Measurements from ENCODE around the gene MIF.
"Not testable (repeated sequence)": the region's sequence is repeated elsewhere in the genome, so short reads cannot be mapped to it uniquely, and the experiment has no call there.

The MIF gene

GRCh38 chr22:23913661-23914353 lies 19.6 kb downstream of the MIF start:
- Histone ChIP-seq H3K27ac (ENCODE audit: low read depth, low read length) (peak overlapping the region; percentile 78; the same call in 1 of the 2 replicates), H3K4me3 (ENCODE audit: low read length) (peak overlapping the region; percentile 57), H3K36me3 (ENCODE audit: insufficient read depth, low read length) (no peaks in the 10 kb centered on the region), H3K9ac (ENCODE audit: low read depth, low read length) (peak overlapping the region; percentile 70), H3K27me3 (ENCODE audit: insufficient read depth, low read length) (no peaks in the 10 kb centered on the region), H3K9me3 (ENCODE audit: insufficient read depth, low read depth, low read length) (no peaks in the 10 kb centered on the region; the same call in 1 of the 2 replicates), H3K4me1 (ENCODE audit: insufficient read depth, low read length) (peaks cover 14% of the 10 kb centered on the region)
- 24% methylated on average over 43 of the region's 44 CpGs for WGBS

DNA sequence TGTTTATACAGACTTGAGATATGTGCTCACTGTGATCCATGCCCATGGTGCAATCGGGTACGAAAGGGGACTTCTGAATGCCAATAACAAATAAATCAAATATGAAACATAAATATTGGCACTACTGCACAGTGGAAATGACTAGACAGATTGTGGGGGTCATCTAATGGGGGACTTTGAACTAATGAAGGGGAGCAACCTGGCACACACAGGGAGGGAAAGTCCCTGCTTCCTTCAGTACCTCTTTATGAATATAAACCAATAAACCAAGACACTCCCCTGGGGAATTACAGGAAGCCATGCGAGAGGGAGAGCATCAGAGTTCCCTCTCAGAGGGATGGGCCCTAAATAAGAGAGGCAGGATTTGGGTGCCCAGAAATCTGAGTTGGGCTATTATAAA lies 21.1 kb downstream of the MIF start:
- Histone ChIP-seq H3K4me1 (ENCODE audit: insufficient read depth, low read length) (peaks cover 4% of the 10 kb centered on the region; the same call in 1 of the 2 replicates), H3K36me3 (ENCODE audit: insufficient read depth, low read length) (no peaks in the 10 kb centered on the region), H3K9me3 (ENCODE audit: insufficient read depth, low read depth, low read length) (no peaks in the 10 kb centered on the region; the same call in 1 of the 2 replicates), H3K27me3 (ENCODE audit: insufficient read depth, low read length) (no peaks in the 10 kb centered on the region), H3K9ac (ENCODE audit: low read depth, low read length) (no peak overlapping the region), H3K27ac (ENCODE audit: low read depth, low read length) (no peak overlapping the region), H3K4me3 (ENCODE audit: low read length) (no peak overlapping the region)
- 93% methylated on average over 3 of the region's 3 CpGs for WGBS

DNA sequence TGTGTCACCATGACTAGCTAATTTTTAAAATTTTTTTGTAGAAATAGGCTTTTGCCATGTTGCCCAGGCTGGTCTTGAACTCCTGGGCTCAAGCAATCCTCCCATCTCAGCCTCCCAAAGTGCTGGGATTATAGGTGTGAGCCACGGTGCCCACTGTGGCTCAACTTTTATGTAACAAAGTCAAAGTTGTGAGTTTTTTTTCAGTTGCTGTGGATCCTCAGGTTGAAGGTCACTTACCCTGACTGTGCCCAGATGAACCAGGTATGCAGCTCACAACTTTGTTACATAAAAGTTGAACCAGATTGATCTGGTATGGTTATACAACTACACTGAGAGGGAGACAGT lies 26.1 kb downstream of the MIF start:
- H3K27ac ChIP-seq (ENCODE audit: low read depth, low read length); H3K9ac ChIP-seq (ENCODE audit: low read depth, low read length); H3K4me1 ChIP-seq (ENCODE audit: insufficient read depth, low read length); H3K27me3 ChIP-seq (ENCODE audit: insufficient read depth, low read length); H3K4me3 ChIP-seq (ENCODE audit: low read length): not testable (repeated sequence)
- 100% methylated on average over 1 of the region's 1 CpG for WGBS
- Histone ChIP-seq H3K36me3 (ENCODE audit: insufficient read depth, low read length) (peaks cover 11% of the 10 kb centered on the region), H3K9me3 (ENCODE audit: insufficient read depth, low read depth, low read length) (peaks cover 11% of the 10 kb centered on the region; the same call in 1 of the 2 replicates)

GRCh38 chr22:23921586-23922201 lies 27.5 kb downstream of the MIF start:
- not testable (repeated sequence) for H3K4me1 ChIP-seq (ENCODE audit: insufficient read depth, low read length); H3K4me3 ChIP-seq (ENCODE audit: low read length); H3K27ac ChIP-seq (ENCODE audit: low read depth, low read length); H3K27me3 ChIP-seq (ENCODE audit: insufficient read depth, low read length); H3K9ac ChIP-seq (ENCODE audit: low read depth, low read length)
- WGBS: 96% methylated on average over 13 of the region's 13 CpGs
- Histone ChIP-seq H3K9me3 (ENCODE audit: insufficient read depth, low read depth, low read length) (peaks cover 18% of the 10 kb centered on the region), H3K36me3 (ENCODE audit: insufficient read depth, low read length) (peaks cover 21% of the 10 kb centered on the region)

GRCh38 chr22:23922921-23923320 lies 28.7 kb downstream of the MIF start:
- Histone ChIP-seq H3K4me3 (ENCODE audit: low read length) (no peak overlapping the region), H3K27me3 (ENCODE audit: insufficient read depth, low read length) (no peaks in the 10 kb centered on the region), H3K36me3 (ENCODE audit: insufficient read depth, low read length) (peaks cover 21% of the 10 kb centered on the region), H3K4me1 (ENCODE audit: insufficient read depth, low read length) (no peaks in the 10 kb centered on the region), H3K9me3 (ENCODE audit: insufficient read depth, low read depth, low read length) (peaks cover 18% of the 10 kb centered on the region), H3K27ac (ENCODE audit: low read depth, low read length) (no peak overlapping the region), H3K9ac (ENCODE audit: low read depth, low read length) (no peak overlapping the region)
- 94% methylated on average over 2 of the region's 2 CpGs for WGBS

DNA sequence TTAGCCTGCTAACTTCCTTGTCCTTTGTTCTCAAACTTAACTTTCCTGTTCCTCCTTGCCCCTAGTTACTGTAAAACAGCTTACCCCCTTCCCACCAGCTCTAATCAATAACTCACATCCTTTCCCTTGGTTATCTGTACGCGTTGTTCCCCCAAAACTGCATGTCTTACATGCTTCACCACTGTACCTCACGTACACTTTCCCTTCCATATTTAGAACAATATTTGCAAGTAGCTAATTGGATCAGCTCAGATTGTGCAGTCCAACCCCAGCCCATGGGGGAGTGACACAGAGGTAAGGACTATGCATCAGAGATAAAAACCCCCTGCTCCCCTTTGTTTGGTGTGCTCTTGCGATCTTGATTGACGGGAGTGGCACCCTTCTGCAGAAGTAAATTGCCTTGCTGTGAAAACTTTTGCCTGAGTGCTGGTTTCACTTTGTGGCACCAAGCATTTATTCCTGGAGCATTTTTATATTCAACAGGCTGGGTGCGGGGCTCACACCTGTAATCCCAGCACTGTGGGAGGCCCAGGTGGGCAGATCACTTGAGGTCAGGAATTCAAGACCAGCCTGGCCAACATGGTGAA lies 30.9 kb downstream of the MIF start:
- H3K27ac ChIP-seq (ENCODE audit: low read depth, low read length): no peak overlapping the region
- peaks cover 18% of the 10 kb centered on the region for H3K9me3 ChIP-seq (ENCODE audit: insufficient read depth, low read depth, low read length)
- 96% methylated on average over 5 of the region's 6 CpGs for WGBS
- H3K4me1 ChIP-seq (ENCODE audit: insufficient read depth, low read length): no peaks in the 10 kb centered on the region
- no peak overlapping the region for H3K4me3 ChIP-seq (ENCODE audit: low read length)
- H3K36me3 ChIP-seq (ENCODE audit: insufficient read depth, low read length): peaks cover 21% of the 10 kb centered on the region
- no peak overlapping the region for H3K9ac ChIP-seq (ENCODE audit: low read depth, low read length)
- H3K27me3 ChIP-seq (ENCODE audit: insufficient read depth, low read length): no peaks in the 10 kb centered on the region

DNA sequence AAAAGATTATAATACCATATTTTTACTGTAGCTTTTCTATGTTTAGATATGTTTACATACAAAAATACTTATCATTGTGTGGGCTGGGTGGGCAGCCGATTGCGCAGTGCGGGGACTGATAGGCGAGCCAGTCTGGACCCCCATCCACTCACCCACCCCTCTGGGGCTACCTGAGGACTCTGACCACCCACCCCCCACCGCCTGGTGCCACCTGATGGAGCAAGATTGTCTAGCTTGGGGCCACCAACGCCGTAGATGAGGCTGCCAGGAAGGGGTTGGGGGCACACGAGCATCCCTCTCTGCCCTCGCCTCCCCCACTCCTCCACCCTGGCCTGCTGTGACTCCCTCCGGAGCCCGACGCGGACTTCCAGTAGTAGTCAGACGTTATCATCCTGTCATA lies 32.4 kb downstream of the MIF start:
- peaks cover 23% of the 10 kb centered on the region for H3K9me3 ChIP-seq (ENCODE audit: insufficient read depth, low read depth, low read length)
- no peak overlapping the region for H3K27ac ChIP-seq (ENCODE audit: low read depth, low read length)
- WGBS: 76% methylated on average over 14 of the region's 14 CpGs
- H3K9ac ChIP-seq (ENCODE audit: low read depth, low read length): no peak overlapping the region
- no peak overlapping the region for H3K4me3 ChIP-seq (ENCODE audit: low read length)
- no peaks in the 10 kb centered on the region for H3K27me3 ChIP-seq (ENCODE audit: insufficient read depth, low read length)
- H3K4me1 ChIP-seq (ENCODE audit: insufficient read depth, low read length): no peaks in the 10 kb centered on the region
- peaks cover 21% of the 10 kb centered on the region for H3K36me3 ChIP-seq (ENCODE audit: insufficient read depth, low read length)

- Histone ChIP-seq H3K27me3 (ENCODE audit: insufficient read depth, low read length) (no peaks in the 10 kb centered on the region), H3K36me3 (ENCODE audit: insufficient read depth, low read length) (no peaks in the 10 kb centered on the region), H3K4me3 (ENCODE audit: low read length) (no peak overlapping the region), H3K9me3 (ENCODE audit: insufficient read depth, low read depth, low read length) (no peaks in the 10 kb centered on the region), H3K4me1 (ENCODE audit: insufficient read depth, low read length) (no peaks in the 10 kb centered on the region), H3K27ac (ENCODE audit: low read depth, low read length) (no peak overlapping the region), H3K9ac (ENCODE audit: low read depth, low read length) (no peak overlapping the region)
- WGBS: 95% methylated on average over 5 of the region's 5 CpGs
Measured at GRCh38 chr22:23938328-23939016, 44.3 kb downstream of the MIF start.

- WGBS: 83% methylated on average over 3 of the region's 3 CpGs
Measured at GRCh38 chr22:23939017-23939357, 44.8 kb downstream of the MIF start.

DNA sequence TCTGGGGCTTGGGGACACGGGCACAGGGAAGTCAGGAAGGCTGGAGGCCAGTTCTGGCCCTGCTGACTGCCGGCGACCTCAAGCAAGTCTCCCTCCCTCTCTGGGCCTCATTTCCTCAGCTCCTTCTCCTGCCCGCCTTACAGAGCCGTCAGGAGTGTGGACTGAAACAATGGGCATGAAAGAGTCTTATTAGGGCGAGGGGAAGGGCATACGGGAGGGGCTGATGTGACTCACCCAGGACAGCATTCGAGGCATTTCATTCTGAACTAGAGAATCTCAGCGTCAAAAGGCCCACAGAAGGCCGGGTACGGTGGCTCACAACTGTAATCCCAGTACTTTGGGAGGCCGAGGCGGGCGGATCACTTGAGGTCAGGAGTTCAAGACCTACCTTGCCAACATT lies 46.0 kb downstream of the MIF start:
- no CpG with 5 or more reads among the region's 14 CpGs for WGBS
- not testable (repeated sequence) for H3K4me3 ChIP-seq (ENCODE audit: low read length); H3K36me3 ChIP-seq (ENCODE audit: insufficient read depth, low read length); H3K9ac ChIP-seq (ENCODE audit: low read depth, low read length); H3K27ac ChIP-seq (ENCODE audit: low read depth, low read length); H3K4me1 ChIP-seq (ENCODE audit: insufficient read depth, low read length); H3K9me3 ChIP-seq (ENCODE audit: insufficient read depth, low read depth, low read length); H3K27me3 ChIP-seq (ENCODE audit: insufficient read depth, low read length)

More at GRCh38 chr22:23939017-23939357, 44.8 kb downstream of the MIF start:
- H3K4me1 ChIP-seq (ENCODE audit: insufficient read depth, low read length): no peaks in the 10 kb centered on the region
- H3K9ac ChIP-seq (ENCODE audit: low read depth, low read length): no peak overlapping the region
- H3K36me3 ChIP-seq (ENCODE audit: insufficient read depth, low read length): no peaks in the 10 kb centered on the region
- no peaks in the 10 kb centered on the region for H3K9me3 ChIP-seq (ENCODE audit: insufficient read depth, low read depth, low read length)
- H3K27ac ChIP-seq (ENCODE audit: low read depth, low read length): no peak overlapping the region
- H3K4me3 ChIP-seq (ENCODE audit: low read length): no peak overlapping the region
- no peaks in the 10 kb centered on the region for H3K27me3 ChIP-seq (ENCODE audit: insufficient read depth, low read length)

Data from HUES64 (cell line).